Endothelial cell of umbilical vein (primary cell): ENCODE results near the gene APBB2. TPM values are rescaled to one million over a fixed set of nuclear protein-coding genes. Genes with fewer than 3 reads are reported as not detected.

ENCODE experiments used
- BruUV-seq: library from RNA; stranded (reverse); fragments of 400-500 nt; replicated peaks from 2 replicates; lab custom pipeline; 2021; lab: Mats Ljungman, UMichigan
- CTCF ChIA-PET: fragments of 300-600, 350-600 bp; sonication (Branson Sonifier 250); formaldehyde crosslinking; loops from one replicate; lab custom pipeline; 2021; ENCODE audit warnings: antibody characterized with exemption, inconsistent platforms; lab: Charles Lee
- POLR2A ChIA-PET: fragments of 300-600, 350-600 bp; sonication (Branson Sonifier 250); formaldehyde crosslinking; loops from one replicate; lab custom pipeline; 2021; ENCODE audit warnings: antibody characterized with exemption, inconsistent platforms; lab: Charles Lee
- DNase-seq: peaks from one replicate; pipeline ENCODE4 v3.0.0-alpha.2; 2011; ENCODE audit warnings: low read depth, low spot score
- FAIRE-seq: peaks from 2 replicates; lab custom pipeline; 2011; peaks lifted over from hg19 to GRCh38; lab: Jason Lieb, UNC
- H2AFZ ChIP-seq: 2 replicates; pipeline ENCODE4 v1.6.0; 2012; ENCODE audit warnings: low read depth, low read length, control low read depth, inconsistent platforms
- H3K27ac ChIP-seq: 2 replicates; pipeline ENCODE4 v1.5.1; 2011; ENCODE audit warnings: low read depth, mild to moderate bottlenecking, control low read depth, low read length, moderate library complexity; ENCODE audit not compliant: insufficient read depth
- H3K27me3 ChIP-seq, 2 experiments: 2 replicates each; pipeline versions ENCODE4 v1.6.0 to v1.6.1; 2011; ENCODE audit warnings: low read length in 2 of 2, mixed read lengths in 1 of 2; ENCODE audit not compliant: control insufficient read depth in 2 of 2, insufficient read depth in 2 of 2
- H3K36me3 ChIP-seq, 2 experiments: 2 replicates in 1 of 2; 3 replicates in 1 of 2; pipeline ENCODE4 v1.5.1; 2011; ENCODE audit warnings: low read length in 2 of 2, mild to moderate bottlenecking in 1 of 2, moderate library complexity in 1 of 2; ENCODE audit not compliant: control insufficient read depth in 2 of 2, insufficient read depth in 2 of 2; ENCODE audit errors: extremely low read depth in 1 of 2
- H3K4me1 ChIP-seq: 3 replicates; pipeline ENCODE4 v1.5.1; 2011; ENCODE audit warnings: mild to moderate bottlenecking, low read length; ENCODE audit not compliant: control insufficient read depth, insufficient read depth; ENCODE audit errors: extremely low read depth
- H3K4me2 ChIP-seq: 2 replicates; pipeline ENCODE4 v1.6.1; 2011; ENCODE audit warnings: low read length, control low read depth, mixed read lengths; ENCODE audit not compliant: insufficient read depth
- H3K4me3 ChIP-seq, 3 experiments: fragments of 200-600 bp in 1 of 3; sonication (generic), shearing (Covaris generic) in 1 of 3; replicated peaks in 1 of 3; 2 replicates each; pipeline ENCODE4 v1.5.1; 2011 to 2016; ENCODE audit warnings: control low read depth in 3 of 3, low read length in 3 of 3, mild to moderate bottlenecking in 2 of 3, inconsistent platforms in 1 of 3, low read depth in 1 of 3, moderate library complexity in 1 of 3; ENCODE audit not compliant: insufficient read depth in 1 of 3
- H3K79me2 ChIP-seq: 2 replicates; pipeline ENCODE4 v1.6.0; 2012; ENCODE audit warnings: low read length, inconsistent platforms; ENCODE audit not compliant: control insufficient read depth, insufficient read depth
- H3K9ac ChIP-seq: replicated peaks from 2 replicates; pipeline ENCODE3; 2011; ENCODE audit warnings: low read length, control low read depth; ENCODE audit not compliant: insufficient read depth; ENCODE audit errors: extremely low read depth
- H3K9me1 ChIP-seq: replicated peaks from 3 replicates; pipeline ENCODE4 v1.6.0; 2011; ENCODE audit warnings: mild to moderate bottlenecking, low read length; ENCODE audit not compliant: control insufficient read depth, insufficient read depth; ENCODE audit errors: extremely low read depth
- H3K9me3 ChIP-seq: replicated peaks from 2 replicates; pipeline ENCODE4 v1.5.1; 2012; ENCODE audit warnings: low read length, inconsistent platforms; ENCODE audit not compliant: control insufficient read depth, insufficient read depth
- H4K20me1 ChIP-seq: replicated peaks from 2 replicates; pipeline ENCODE3; 2011; ENCODE audit warnings: mild to moderate bottlenecking, low read length; ENCODE audit not compliant: control insufficient read depth, insufficient read depth; ENCODE audit errors: extremely low read depth
- CTCF ChIP-seq, 2 donors: IDR thresholded peaks; 1 replicate in 1 of 2; 2 replicates in 1 of 2; pipeline ENCODE4 v1.5.1; 2011; ENCODE audit warnings: low read length in 2 of 2, mild to moderate bottlenecking in 2 of 2, moderate library complexity in 2 of 2, control low read depth in 1 of 2, inconsistent platforms in 1 of 2, low read depth in 1 of 2; ENCODE audit not compliant: insufficient read depth in 1 of 2; ENCODE audit errors: extremely low read depth in 1 of 2
- EZH2 ChIP-seq: IDR thresholded peaks from 2 replicates; pipeline ENCODE4 v1.6.1; 2012; ENCODE audit warnings: borderline replicate concordance, low read depth, mild to moderate bottlenecking, moderate library complexity, low read length, inconsistent platforms; ENCODE audit not compliant: severe bottlenecking
- FOS ChIP-seq: IDR thresholded peaks from 2 replicates; pipeline ENCODE4 v1.6.1; 2011; ENCODE audit warnings: mild to moderate bottlenecking, low read length, moderate library complexity, borderline replicate concordance; ENCODE audit not compliant: insufficient read depth
- GATA2 ChIP-seq: IDR thresholded peaks from 2 replicates; pipeline ENCODE4 v1.7.0; 2011; ENCODE audit warnings: low read depth, mild to moderate bottlenecking, moderate library complexity, mixed read lengths, low read length; ENCODE audit not compliant: insufficient read length, insufficient read depth
- JUN ChIP-seq: IDR thresholded peaks from 2 replicates; pipeline ENCODE4 v1.6.1; 2011; ENCODE audit warnings: borderline replicate concordance, low read depth; ENCODE audit not compliant: insufficient read length, insufficient read depth
- MYC ChIP-seq: IDR thresholded peaks from one replicate; pipeline ENCODE4 v1.6.1; 2011; ENCODE audit warnings: mild to moderate bottlenecking, low read depth, low read length
- POLR2A ChIP-seq: IDR thresholded peaks from 2 replicates; pipeline ENCODE4 v1.6.1; 2012; ENCODE audit warnings: low read depth, mild to moderate bottlenecking, control low read depth, low read length
- POLR2AphosphoS5 ChIP-seq: IDR thresholded peaks from 2 replicates; pipeline ENCODE4 v1.6.1; 2012; ENCODE audit warnings: low read depth, mild to moderate bottlenecking, control low read depth, low read length, moderate library complexity; ENCODE audit not compliant: insufficient read depth
- dilution Hi-C: fragments of 300-500 bp; cut with MboI; formaldehyde crosslinking; loops from one replicate; pipeline ENCODE4 v1.15.0; 2019; ENCODE audit warnings: low sequenced_read_pairs; ENCODE audit not compliant: extremely low pct_ligation_motif_present
- intact Hi-C: fragments of 100-400 bp; cut with micrococcal nuclease; formaldehyde crosslinking; loops from one replicate; pipeline ENCODE4 v1.10.0; 2022
- polyA plus RNA-seq, 4 experiments: library from polyadenylated mRNA; depleted of rRNA in 3 of 4; stranded (reverse) in 3 of 4; unstranded in 1 of 4; fragments of >200 nt; gene quantifications; 2 replicates each; pipeline versions ENCODE4 v1.2.1 to v1.2.3, GENCODE V29; 2011 to 2012; ENCODE audit warnings: missing spikeins in 1 of 4
- total RNA-seq: library from RNA; stranded (reverse); gene quantifications from 2 replicates; pipeline ENCODE4 v1.2.3, GENCODE V29; 2021
- TF ChIP-seq, protein P1 (sequence below): IDR thresholded peaks from 2 replicates; pipeline ENCODE4 v1.6.1; 2011; ENCODE audit not compliant: insufficient read depth, insufficient read length

The APBB2 gene
- total and polyA plus RNA-seq, 2 donors (not counting 3 experiments of a cell fraction or from before 2014, with no cell fraction given), result 79.8 to 124 TPM

GRCh38 chr4:41241919-41242318, 27.6 kb upstream of the APBB2 start:
- Histone ChIP-seq H3K36me3 (no peaks in the 10 kb centered on the region), H3K9me3 (no peaks in the 10 kb centered on the region), H3K4me3 (no peak overlapping the region), H3K79me2 (no peaks in the 10 kb centered on the region), H2AFZ (no peak overlapping the region), H3K27ac (no peak overlapping the region), H3K9ac (no peak overlapping the region), H3K4me2 (no peak overlapping the region), H3K9me1 (no peaks in the 10 kb centered on the region), H4K20me1 (no peaks in the 10 kb centered on the region), H3K27me3 (peaks cover 15 to 16% of the 10 kb centered on the region in 2 experiments), H3K4me1 (no peaks in the 10 kb centered on the region)
- ChIA-PET CTCF (no interaction called here), POLR2A (no interaction called here)
- DNase-seq (no peak), FAIRE-seq (no peak)
- dilution Hi-C loops (no loop called here), intact Hi-C loops (no loop called here)
- BruUV-seq, result no TSS peak
- no peak for TF ChIP-seq GATA2
- no peak for TF ChIP-seq MYC
- no peak for TF ChIP-seq FOS
- TF ChIP-seq, protein P1, sequence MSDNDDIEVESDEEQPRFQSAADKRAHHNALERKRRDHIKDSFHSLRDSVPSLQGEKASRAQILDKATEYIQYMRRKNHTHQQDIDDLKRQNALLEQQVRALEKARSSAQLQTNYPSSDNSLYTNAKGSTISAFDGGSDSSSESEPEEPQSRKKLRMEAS, result no peak

- DNase-seq (no peak), FAIRE-seq (no peak)
- no peak overlapping the region for H3K4me3 ChIP-seq
- H3K27me3 ChIP-seq, result no peaks in the 10 kb centered on the region
- intact Hi-C loops, result no loop called here
- H3K9ac ChIP-seq, result no peak overlapping the region
- no peak overlapping the region for H3K4me2 ChIP-seq
- ChIA-PET CTCF (interaction anchor here (0.7 kb wide), 1 partner anchor 260 kb away, joined by 4 read pairs; no protein-coding TSS in a partner anchor), POLR2A (no interaction called here)
- no peak overlapping the region for H2AFZ ChIP-seq
- no peak overlapping the region for H3K27ac ChIP-seq
- TF ChIP-seq, protein P1, result no peak
- no peak for TF ChIP-seq GATA2
- TF ChIP-seq MYC, result no peak
- no peak for TF ChIP-seq POLR2AphosphoS5
- TF ChIP-seq EZH2, result no peak
- no peak for TF ChIP-seq JUN
- TF ChIP-seq POLR2A, result no peak
- TF ChIP-seq FOS, result no peak
- TF ChIP-seq CTCF (IDR thresholded peaks at IDR 0.05; ENCODE audit: extremely low read depth in 1 of 2, insufficient read depth in 1 of 2, low read depth in 1 of 2, low read length in 2 of 2), result no peak
- dilution Hi-C loops, result no loop called here
- H4K20me1 ChIP-seq, result no peaks in the 10 kb centered on the region
- H3K9me3 ChIP-seq, result no peaks in the 10 kb centered on the region
- no peaks in the 10 kb centered on the region for H3K9me1 ChIP-seq
- no peaks in the 10 kb centered on the region for H3K79me2 ChIP-seq
- BruUV-seq, result no TSS peak
- no peaks in the 10 kb centered on the region for H3K4me1 ChIP-seq
- H3K36me3 ChIP-seq, result no peaks in the 10 kb centered on the region
Measured at GRCh38 chr4:41236508-41236907, 22.2 kb upstream of the APBB2 start.
